Ovary (tissue), 9 donors: ENCODE results near the gene TM9SF3. TPM values are rescaled to one million over a fixed set of nuclear protein-coding genes. Genes with fewer than 3 reads are reported as not detected.

Experiments
- DNase-seq, 5 donors: peaks; one replicate each; pipeline ENCODE4 v3.0.0-alpha.2; 2019 to 2020
- H3K27ac ChIP-seq, 2 donors: fragments of 200-600 bp; one replicate each; pipeline versions ENCODE4 v1.5.1 to v1.8.0; 2019 to 2022
- H3K27me3 ChIP-seq: fragments of 200-600 bp; one replicate; pipeline ENCODE4 v1.8.0; 2022
- H3K36me3 ChIP-seq: fragments of 200-600 bp; sonication (generic); one replicate; pipeline ENCODE4 v1.5.1; 2019
- H3K4me1 ChIP-seq: one replicate; pipeline ENCODE4 v1.8.1; 2013; ENCODE audit warnings: mild to moderate bottlenecking, moderate library complexity; ENCODE audit not compliant: insufficient read depth
- H3K4me3 ChIP-seq: fragments of 200-600 bp; sonication (generic); one replicate; pipeline ENCODE4 v1.5.1; 2017
- H3K9me3 ChIP-seq, 2 donors: fragments of 200-600 bp in 1 of 2; sonication (generic) in 1 of 2; one replicate each; pipeline versions ENCODE4 v1.5.1 to v1.8.1; 2013 to 2019; ENCODE audit warnings: mild to moderate bottlenecking in 1 of 2, moderate library complexity in 1 of 2
- EP300 ChIP-seq: sonication (generic); formaldehyde crosslinking; IDR thresholded peaks from one replicate; pipeline ENCODE4 v1.6.1; 2017; ENCODE audit warnings: antibody characterized with exemption
- POLR2A ChIP-seq: fragments of 450-650 bp; IDR thresholded peaks from one replicate; pipeline ENCODE4 v1.6.1; 2017; ENCODE audit warnings: antibody characterized with exemption, mild to moderate bottlenecking, moderate library complexity
- WGBS, 3 donors: extraction: QIAGEN DNeasy Blood & Tissue Kit in 1 of 3; methylation state at CpG; one replicate each; pipeline versions ENCODE4 v1.1.5 to v1.1.7; 2013 to 2017; 5-methylcytosine and 5-hydroxymethylcytosine counted together
- intact Hi-C, 4 donors: fragments of 100-400 bp; cut with DNase I; formaldehyde crosslinking; loops; one replicate each; pipeline versions ENCODE4 v1.11.0 to v1.15.1; 2022 to 2023
- polyA plus RNA-seq, 2 donors: library from polyadenylated mRNA; stranded (reverse); fragments of 200-250 nt in 1 of 2; fragments of 350-450 nt in 1 of 2; fragmentation: Illumina TruSeq in 1 of 2; extraction: RNeasy Lipid Tissue Mini Kit (QIAGEN cat#74804) in 1 of 2; gene quantifications; one replicate each; pipeline ENCODE4 v1.2.3, GENCODE V29; 2013 to 2014
- total RNA-seq, 7 donors: library from RNA; depleted of rRNA in 2 of 7; stranded (reverse); fragments of >200 nt in 2 of 7; fragmentation: NEBNext Ultra II Directional in 3 of 7; extraction: Animal tissue kit (Norgen Biotek cat#: 25700) in 3 of 7; gene quantifications; one replicate each; pipeline versions ENCODE4 v1.1.0 to v1.2.4, GENCODE V29; 2016 to 2023
- TF ChIP-seq, protein P1 (sequence below), 3 donors: fragments of 450-650 bp in 2 of 3; fragments of 200-600 bp in 1 of 3; IDR thresholded peaks; one replicate each; pipeline versions ENCODE4 v1.5.1 to v1.8.0; 2016 to 2022; ENCODE audit warnings: antibody characterized with exemption in 3 of 3, mild to moderate bottlenecking in 1 of 3
- donor health status: DM: no; HTN: no; CAD: no; lungs with moderate emphysema.
- donor health status: DM: no; HTN: no; CAD: no.
- donor health status: Bipolar disorder and iron deficiency.
- donor health status: DM: yes; HTN: yes; CAD: no.
- donor health status: DM: no; HTN: no; CAD: no.
- donor health status: DM: yes; HTN: yes; CAD: no.

Gene TM9SF3
- total and polyA plus RNA-seq, 9 donors: 51.7 to 157 (median 101) TPM

DNA sequence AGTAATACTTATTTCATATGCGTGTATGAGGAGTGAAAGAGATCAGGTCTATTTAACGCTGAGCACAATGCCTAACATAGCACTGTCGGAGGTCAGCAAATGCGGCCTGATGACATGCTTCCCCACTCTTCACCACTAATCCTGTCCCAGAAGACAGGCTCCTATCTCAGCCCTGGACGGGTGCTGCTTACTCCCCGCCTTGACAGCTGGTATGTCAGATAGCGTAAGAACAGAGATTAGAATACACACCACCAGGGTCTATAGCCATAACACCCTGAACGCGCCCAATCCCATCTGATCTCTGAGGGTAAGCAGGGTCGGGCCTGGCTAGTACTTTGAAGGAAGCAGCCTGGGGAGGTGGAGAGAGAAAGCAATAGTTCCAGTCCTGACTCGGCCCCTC lies 32.3 kb upstream of the TM9SF3 start:
- no peaks in the 10 kb centered on the region for H3K9me3 ChIP-seq
- H3K27ac ChIP-seq: peak overlapping the region; percentile 32 to 82
- no peak overlapping the region for H3K4me3 ChIP-seq
- peak in 1 of 5 donors; percentile 42 for DNase-seq
- H3K36me3 ChIP-seq: no peaks in the 10 kb centered on the region
- H3K4me1 ChIP-seq: peaks cover 28% of the 10 kb centered on the region
- TF ChIP-seq POLR2A (no peak), EP300 (no peak)
- TF ChIP-seq, protein P1, sequence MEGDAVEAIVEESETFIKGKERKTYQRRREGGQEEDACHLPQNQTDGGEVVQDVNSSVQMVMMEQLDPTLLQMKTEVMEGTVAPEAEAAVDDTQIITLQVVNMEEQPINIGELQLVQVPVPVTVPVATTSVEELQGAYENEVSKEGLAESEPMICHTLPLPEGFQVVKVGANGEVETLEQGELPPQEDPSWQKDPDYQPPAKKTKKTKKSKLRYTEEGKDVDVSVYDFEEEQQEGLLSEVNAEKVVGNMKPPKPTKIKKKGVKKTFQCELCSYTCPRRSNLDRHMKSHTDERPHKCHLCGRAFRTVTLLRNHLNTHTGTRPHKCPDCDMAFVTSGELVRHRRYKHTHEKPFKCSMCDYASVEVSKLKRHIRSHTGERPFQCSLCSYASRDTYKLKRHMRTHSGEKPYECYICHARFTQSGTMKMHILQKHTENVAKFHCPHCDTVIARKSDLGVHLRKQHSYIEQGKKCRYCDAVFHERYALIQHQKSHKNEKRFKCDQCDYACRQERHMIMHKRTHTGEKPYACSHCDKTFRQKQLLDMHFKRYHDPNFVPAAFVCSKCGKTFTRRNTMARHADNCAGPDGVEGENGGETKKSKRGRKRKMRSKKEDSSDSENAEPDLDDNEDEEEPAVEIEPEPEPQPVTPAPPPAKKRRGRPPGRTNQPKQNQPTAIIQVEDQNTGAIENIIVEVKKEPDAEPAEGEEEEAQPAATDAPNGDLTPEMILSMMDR (IDR thresholded peaks at IDR 0.05): no peak
- H3K27me3 ChIP-seq: no peaks in the 10 kb centered on the region
- intact Hi-C loops: no loop called here
- WGBS, 3 donors: 13 to 35% (median 14%) methylated on average over 11 of the region's 11 CpGs

DNA sequence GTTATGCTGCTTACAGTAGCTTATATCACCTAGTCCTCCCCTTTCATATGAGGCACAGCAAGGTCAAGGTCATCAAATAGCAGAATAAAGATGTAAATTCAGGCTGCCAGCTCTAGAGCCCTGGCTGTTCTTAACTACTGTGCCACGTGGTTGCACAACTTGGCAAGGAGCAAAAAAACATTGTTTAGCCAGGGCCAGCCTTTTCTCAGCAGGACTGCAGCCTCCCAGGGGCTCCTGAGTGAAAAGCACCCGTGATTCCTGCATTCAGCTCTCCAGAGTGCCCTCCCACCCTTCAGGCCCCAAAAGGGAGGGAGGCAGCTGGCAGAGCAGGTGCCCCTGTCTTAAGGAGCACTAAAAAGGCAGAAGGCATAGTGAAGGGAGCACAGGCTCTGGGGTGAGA lies 31.8 kb upstream of the TM9SF3 start:
- Histone ChIP-seq H3K36me3 (no peaks in the 10 kb centered on the region), H3K4me3 (no peak overlapping the region), H3K9me3 (no peaks in the 10 kb centered on the region), H3K4me1 (peaks cover 28% of the 10 kb centered on the region), H3K27ac (peak overlapping the region; percentile 32 to 82), H3K27me3 (no peaks in the 10 kb centered on the region)
- TF ChIP-seq, protein P1 (IDR thresholded peaks at IDR 0.05): no peak
- no peak for TF ChIP-seq EP300
- no peak for TF ChIP-seq POLR2A
- intact Hi-C loops: no loop called here
- 0 to 18% (median 2%) methylated on average over 2 of the region's 2 CpGs for WGBS, 3 donors
- DNase-seq: peak; percentile 67 to 76 (median 74)

DNA sequence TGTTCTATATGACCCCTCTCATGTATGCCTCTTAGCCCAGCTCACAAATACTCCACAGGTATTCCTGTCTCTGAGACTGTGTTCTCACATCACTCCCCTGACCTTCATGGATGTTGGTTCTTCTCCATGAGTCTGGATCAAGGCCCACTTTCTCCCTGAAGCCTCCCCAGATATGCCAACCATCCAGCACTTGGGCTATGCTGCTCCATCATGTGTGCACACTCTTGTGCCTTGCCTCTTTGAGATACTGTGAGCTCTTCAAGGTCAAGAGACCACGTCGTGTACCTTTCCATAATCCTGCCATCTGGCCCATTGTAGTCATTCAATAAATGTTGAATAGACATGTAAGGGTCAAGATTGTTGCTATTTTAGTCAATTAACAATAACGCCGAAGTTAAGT lies 30.1 kb upstream of the TM9SF3 start:
- H3K27ac ChIP-seq: peak overlapping the region in 1 of 2 donors; percentile 82
- no peak for DNase-seq
- H3K9me3 ChIP-seq: no peaks in the 10 kb centered on the region
- H3K4me1 ChIP-seq: peaks cover 28% of the 10 kb centered on the region
- WGBS, 3 donors: 19 to 38% (median 23%) methylated on average over 4 of the region's 4 CpGs
- intact Hi-C loops: no loop called here
- no peak for TF ChIP-seq EP300
- no peak for TF ChIP-seq POLR2A
- TF ChIP-seq, protein P1 (IDR thresholded peaks at IDR 0.05): no peak
- no peaks in the 10 kb centered on the region for H3K27me3 ChIP-seq
- H3K4me3 ChIP-seq: no peak overlapping the region
- no peaks in the 10 kb centered on the region for H3K36me3 ChIP-seq

DNA sequence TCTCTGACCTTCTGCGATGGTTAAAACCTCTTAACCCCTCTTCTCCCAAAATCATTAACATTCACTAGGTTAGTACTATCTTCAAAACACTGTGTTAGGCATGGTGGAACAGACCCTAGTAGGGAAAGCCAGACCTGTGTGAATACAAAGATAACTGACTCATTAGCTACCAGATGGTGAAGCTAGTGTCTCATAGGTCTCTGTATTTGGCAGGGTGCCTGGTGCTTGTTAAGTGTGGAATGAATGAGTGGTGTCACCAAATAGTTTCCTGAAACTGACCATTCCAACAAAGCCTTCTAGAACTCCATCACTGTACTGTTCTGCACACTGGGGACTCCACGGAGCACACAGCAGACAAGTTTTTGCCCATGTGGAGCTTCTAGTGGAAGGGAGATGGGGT lies 27.7 kb upstream of the TM9SF3 start:
- no peak for DNase-seq
- Histone ChIP-seq H3K27ac (no peak overlapping the region), H3K9me3 (no peaks in the 10 kb centered on the region), H3K27me3 (no peaks in the 10 kb centered on the region), H3K4me1 (peaks cover 19% of the 10 kb centered on the region), H3K4me3 (no peak overlapping the region), H3K36me3 (no peaks in the 10 kb centered on the region)
- intact Hi-C loops: no loop called here
- TF ChIP-seq POLR2A: no peak
- TF ChIP-seq, protein P1 (IDR thresholded peaks at IDR 0.05): no peak
- no peak for TF ChIP-seq EP300
- WGBS, 3 donors: 63 to 64% (median 63%) methylated on average over 2 of the region's 2 CpGs
